IPS DF 6.9 (cell line): ENCODE measurements around the gene TUNAR.
A peak's percentile ranks its signal among the peaks of the same experiment; 100 is the strongest.

ENCODE experiments used
- DNase-seq: peaks from one replicate; pipeline ENCODE4 v3.0.0-alpha.2; 2013; ENCODE audit warnings: low read depth, low spot score
- H3K27ac ChIP-seq: one replicate; pipeline ENCODE4 v1.5.1; 2013; ENCODE audit warnings: low read length, control low read depth
- H3K27me3 ChIP-seq: 2 replicates; pipeline ENCODE4 v1.6.1; 2013; ENCODE audit warnings: mild to moderate bottlenecking, low read length; ENCODE audit not compliant: control insufficient read depth, insufficient read depth
- H3K36me3 ChIP-seq: 2 replicates; pipeline ENCODE4 v1.6.1; 2013; ENCODE audit warnings: low read length; ENCODE audit not compliant: control insufficient read depth, insufficient read depth
- H3K4me1 ChIP-seq: 2 replicates; pipeline ENCODE4 v1.6.1; 2013; ENCODE audit warnings: low read length; ENCODE audit not compliant: control insufficient read depth, insufficient read depth
- H3K4me3 ChIP-seq: 2 replicates; pipeline ENCODE4 v1.5.1; 2013; ENCODE audit warnings: mild to moderate bottlenecking, low read length
- H3K9me3 ChIP-seq: 2 replicates; pipeline ENCODE4 v1.6.1; 2013; ENCODE audit warnings: low read length, inconsistent platforms; ENCODE audit not compliant: control insufficient read depth, insufficient read depth
- WGBS: extraction: QIAGEN DNeasy Blood & Tissue Kit; methylation state at CpG from one replicate; pipeline ENCODE4 v1.1.7; 2013; ENCODE audit warnings: mixed read lengths, missing lambda C conversion rate; ENCODE audit not compliant: insufficient read length, insufficient coverage; 5-methylcytosine and 5-hydroxymethylcytosine counted together

Gene TUNAR

DNA sequence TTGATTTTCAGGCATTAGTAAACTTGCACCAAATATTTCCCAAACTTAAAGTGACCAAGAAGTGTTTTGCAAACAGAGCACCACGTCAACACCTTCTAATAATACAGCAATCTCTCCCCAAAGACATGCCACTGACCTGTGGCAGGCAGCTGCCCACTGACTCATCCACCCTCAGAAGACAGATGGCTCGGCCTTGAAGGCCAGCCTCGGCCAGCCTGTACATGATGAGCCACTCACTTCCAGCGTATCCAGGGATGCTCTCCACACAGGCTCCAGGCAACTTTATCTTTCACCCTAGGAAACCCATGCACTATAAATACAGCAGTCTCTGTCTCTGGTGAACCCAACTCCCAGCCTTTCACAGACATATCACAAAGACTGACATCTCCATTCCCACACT lies 62.7 kb downstream of the TUNAR start:
- Histone ChIP-seq H3K27me3 (no peaks in the 10 kb centered on the region), H3K4me1 (peaks cover 4% of the 10 kb centered on the region; the same call in 1 of the 2 replicates), H3K9me3 (peaks cover 4% of the 10 kb centered on the region), H3K4me3 (no peak overlapping the region), H3K36me3 (no peaks in the 10 kb centered on the region), H3K27ac (no peak overlapping the region)
- no CpG with 5 or more reads among the region's 4 CpGs for WGBS
- no peak for DNase-seq

DNA sequence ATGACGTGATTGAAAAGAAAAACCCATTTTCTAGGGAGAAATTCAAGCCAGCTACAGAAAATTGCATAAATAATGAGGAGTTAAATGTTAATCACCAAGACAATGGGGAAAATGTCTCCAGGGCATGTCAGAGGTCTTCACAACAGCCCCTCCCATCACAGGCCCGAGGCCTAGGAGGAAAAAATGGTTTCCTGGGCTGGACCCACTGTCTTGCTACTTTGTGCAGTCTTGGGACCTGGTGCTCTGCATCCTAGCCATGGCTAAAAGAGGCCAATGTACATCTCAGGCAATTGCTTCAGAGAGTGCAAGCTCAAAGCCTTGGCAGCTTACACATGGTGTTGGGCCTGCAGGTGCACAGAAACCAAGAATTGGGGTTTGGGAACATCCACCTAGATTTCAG lies 65.3 kb downstream of the TUNAR start:
- H3K36me3 ChIP-seq, result no peaks in the 10 kb centered on the region
- no peak overlapping the region for H3K4me3 ChIP-seq
- H3K27ac ChIP-seq, result no peak overlapping the region
- peaks cover 4% of the 10 kb centered on the region for H3K9me3 ChIP-seq
- no peaks in the 10 kb centered on the region for H3K27me3 ChIP-seq
- no CpG with 5 or more reads among the region's 2 CpGs for WGBS
- no peak for DNase-seq
- H3K4me1 ChIP-seq, result peaks cover 5% of the 10 kb centered on the region; the same call in 1 of the 2 replicates

DNA sequence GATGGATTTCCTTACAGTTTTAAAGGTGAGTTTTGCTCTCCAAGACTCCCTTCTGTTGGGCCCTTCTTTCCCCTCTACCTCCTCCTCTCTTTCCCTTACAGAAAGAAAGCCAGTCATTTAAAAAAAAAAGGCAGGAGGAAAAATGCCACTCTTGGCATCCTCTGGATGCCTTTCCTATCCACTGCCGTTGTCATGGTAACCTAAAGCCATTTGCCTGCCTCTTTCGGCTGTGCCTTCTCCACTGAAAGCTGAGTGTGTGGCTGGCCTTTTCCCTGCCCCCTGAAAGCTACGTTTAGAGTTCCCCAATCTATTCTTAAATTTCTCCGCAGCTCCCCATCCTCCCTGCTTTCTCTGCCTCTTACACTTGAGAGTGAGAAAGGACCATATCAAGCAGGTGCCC lies 67.1 kb downstream of the TUNAR start:
- no peaks in the 10 kb centered on the region for H3K36me3 ChIP-seq
- H3K27me3 ChIP-seq, result no peaks in the 10 kb centered on the region
- H3K27ac ChIP-seq, result no peak overlapping the region
- no CpG with 5 or more reads among the region's 4 CpGs for WGBS
- no peak for DNase-seq
- H3K4me3 ChIP-seq, result no peak overlapping the region
- H3K9me3 ChIP-seq, result peaks cover 4% of the 10 kb centered on the region
- peaks cover 6% of the 10 kb centered on the region; the same call in 1 of the 2 replicates for H3K4me1 ChIP-seq

DNA sequence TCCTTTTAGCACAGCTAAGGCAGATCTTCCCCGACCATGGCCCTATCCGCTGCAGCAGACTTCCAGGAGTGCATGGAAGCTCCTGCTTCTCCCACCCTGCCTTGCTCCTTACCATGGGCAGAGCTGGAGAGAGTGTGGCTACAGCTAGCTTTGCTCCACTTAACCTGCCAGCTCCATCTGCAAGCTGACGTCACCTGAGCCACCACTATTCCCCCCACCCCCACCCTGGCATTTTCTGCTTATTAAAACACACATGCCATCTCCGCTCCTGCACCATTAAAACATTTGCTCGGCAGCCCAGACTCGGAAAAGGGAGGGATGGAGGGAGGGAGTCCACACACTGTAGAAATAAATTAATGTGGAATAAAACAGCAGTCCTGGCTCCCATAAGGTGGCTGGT lies 67.8 kb downstream of the TUNAR start:
- Histone ChIP-seq H3K27me3 (no peaks in the 10 kb centered on the region), H3K4me1 (peaks cover 6% of the 10 kb centered on the region; the same call in 1 of the 2 replicates), H3K9me3 (peaks cover 4% of the 10 kb centered on the region), H3K4me3 (no peak overlapping the region), H3K27ac (no peak overlapping the region), H3K36me3 (no peaks in the 10 kb centered on the region)
- DNase-seq, result no peak
- no CpG with 5 or more reads among the region's 6 CpGs for WGBS

DNA sequence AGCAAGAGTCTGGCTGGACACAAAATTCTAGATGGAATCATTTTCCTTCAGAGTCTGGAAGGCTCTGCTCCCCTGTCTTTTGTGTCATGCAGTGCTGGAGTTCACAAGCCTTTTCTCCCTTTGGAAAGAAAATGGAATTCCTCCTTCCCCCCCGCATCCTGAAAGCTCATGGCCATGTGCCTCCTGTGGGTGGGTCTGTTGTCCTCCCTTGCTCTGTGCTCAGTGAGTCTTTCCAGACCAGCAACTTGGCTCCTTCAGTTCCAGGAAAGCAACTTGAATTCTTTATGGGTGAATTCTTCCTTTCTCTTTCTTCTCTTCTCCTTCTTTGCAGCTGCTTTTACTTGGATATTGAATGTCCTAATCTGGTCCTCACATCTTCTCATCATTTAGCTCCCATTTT lies 70.2 kb downstream of the TUNAR start:
- no CpG with 5 or more reads among the region's 1 CpG for WGBS
- no peak for DNase-seq
- H3K27me3 ChIP-seq, result no peaks in the 10 kb centered on the region
- no peaks in the 10 kb centered on the region for H3K36me3 ChIP-seq
- H3K4me1 ChIP-seq, result peaks cover 6% of the 10 kb centered on the region; the same call in 1 of the 2 replicates
- H3K9me3 ChIP-seq, result peaks cover 4% of the 10 kb centered on the region
- no peak overlapping the region for H3K4me3 ChIP-seq
- no peak overlapping the region for H3K27ac ChIP-seq

DNA sequence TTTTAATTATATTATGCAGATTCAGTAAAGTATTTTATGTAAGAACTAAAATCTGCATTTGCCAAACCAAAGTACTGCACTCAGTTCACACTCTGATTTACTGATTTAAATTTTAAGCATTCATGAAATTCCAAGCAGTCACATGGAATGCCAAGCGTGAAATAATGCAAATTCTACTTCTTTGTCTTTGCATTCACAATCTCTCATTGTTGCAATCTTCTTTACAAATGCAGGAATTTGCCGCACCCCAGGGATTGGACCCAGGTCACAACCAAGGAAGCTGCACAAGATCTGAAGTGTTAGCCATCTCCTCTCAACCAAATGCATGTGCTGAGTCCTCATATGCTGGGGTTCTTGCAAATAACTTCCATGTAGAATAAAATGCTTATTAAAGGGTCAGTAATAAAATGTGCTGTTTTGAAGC lies 71.9 kb downstream of the TUNAR start:
- Histone ChIP-seq H3K27me3 (no peaks in the 10 kb centered on the region), H3K4me3 (no peak overlapping the region), H3K36me3 (no peaks in the 10 kb centered on the region), H3K4me1 (peaks cover 4% of the 10 kb centered on the region; the same call in 1 of the 2 replicates), H3K27ac (no peak overlapping the region), H3K9me3 (no peaks in the 10 kb centered on the region)
- WGBS, result no CpG with 5 or more reads among the region's 2 CpGs
- DNase-seq, result peak; percentile 88

DNA sequence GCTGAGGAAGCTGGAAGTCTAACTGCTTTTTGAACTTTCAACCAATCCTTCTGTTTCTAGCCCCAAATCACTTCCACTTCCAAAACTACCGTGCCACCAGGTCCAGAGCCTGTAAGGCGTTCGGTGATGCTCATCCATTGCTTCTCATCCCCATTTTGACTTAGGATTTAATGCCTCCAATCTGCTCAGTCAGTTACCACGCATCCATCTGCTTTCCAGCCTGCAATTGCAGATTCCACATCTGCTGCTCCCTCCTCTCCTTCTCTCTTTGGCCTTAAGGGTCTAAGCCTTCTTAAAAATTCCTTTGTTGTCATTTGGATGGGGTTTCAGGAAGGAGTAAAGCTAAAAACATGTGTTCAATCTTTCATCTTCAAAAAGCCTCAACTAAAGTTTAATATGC lies 74.7 kb downstream of the TUNAR start:
- H3K9me3 ChIP-seq, result no peaks in the 10 kb centered on the region
- no peak overlapping the region for H3K4me3 ChIP-seq
- no peaks in the 10 kb centered on the region for H3K27me3 ChIP-seq
- no peak for DNase-seq
- WGBS, result no CpG with 5 or more reads among the region's 4 CpGs
- peaks cover 1% of the 10 kb centered on the region; the same call in 1 of the 2 replicates for H3K4me1 ChIP-seq
- H3K27ac ChIP-seq, result no peak overlapping the region
- H3K36me3 ChIP-seq, result no peaks in the 10 kb centered on the region

DNA sequence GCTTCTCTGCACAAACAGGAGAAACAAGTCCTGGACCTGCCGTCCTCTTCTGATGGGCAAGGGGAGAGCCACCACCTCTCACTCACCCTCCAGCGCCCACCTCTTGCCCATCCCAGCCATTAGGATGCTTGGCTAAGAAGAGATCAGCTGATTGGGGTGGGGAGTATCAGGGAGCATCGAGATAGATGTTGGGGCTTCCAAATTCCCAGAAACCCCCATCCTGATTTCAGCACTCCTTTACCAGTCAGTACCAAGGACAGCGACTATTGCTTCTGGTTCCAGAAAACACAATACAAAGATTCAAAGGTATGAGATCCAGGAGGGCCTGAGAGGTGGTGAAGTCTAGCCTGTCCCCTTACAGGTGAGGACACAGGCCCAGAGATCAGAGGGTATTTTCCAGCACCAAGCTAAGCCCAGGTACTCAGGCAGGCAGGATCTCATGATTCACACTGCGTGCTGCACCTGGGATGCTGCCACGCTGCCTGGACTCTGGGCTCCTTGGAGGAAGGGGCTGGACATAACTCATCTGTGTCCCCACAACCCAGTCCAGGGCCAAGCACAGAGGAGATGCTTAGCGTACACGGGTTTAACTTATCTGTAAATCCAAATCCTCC lies 76.6 kb downstream of the TUNAR start:
- Histone ChIP-seq H3K36me3 (no peaks in the 10 kb centered on the region), H3K27ac (no peak overlapping the region), H3K4me3 (no peak overlapping the region), H3K27me3 (no peaks in the 10 kb centered on the region), H3K9me3 (no peaks in the 10 kb centered on the region), H3K4me1 (no peaks in the 10 kb centered on the region)
- DNase-seq, result no peak
- no CpG with 5 or more reads among the region's 8 CpGs for WGBS

DNA sequence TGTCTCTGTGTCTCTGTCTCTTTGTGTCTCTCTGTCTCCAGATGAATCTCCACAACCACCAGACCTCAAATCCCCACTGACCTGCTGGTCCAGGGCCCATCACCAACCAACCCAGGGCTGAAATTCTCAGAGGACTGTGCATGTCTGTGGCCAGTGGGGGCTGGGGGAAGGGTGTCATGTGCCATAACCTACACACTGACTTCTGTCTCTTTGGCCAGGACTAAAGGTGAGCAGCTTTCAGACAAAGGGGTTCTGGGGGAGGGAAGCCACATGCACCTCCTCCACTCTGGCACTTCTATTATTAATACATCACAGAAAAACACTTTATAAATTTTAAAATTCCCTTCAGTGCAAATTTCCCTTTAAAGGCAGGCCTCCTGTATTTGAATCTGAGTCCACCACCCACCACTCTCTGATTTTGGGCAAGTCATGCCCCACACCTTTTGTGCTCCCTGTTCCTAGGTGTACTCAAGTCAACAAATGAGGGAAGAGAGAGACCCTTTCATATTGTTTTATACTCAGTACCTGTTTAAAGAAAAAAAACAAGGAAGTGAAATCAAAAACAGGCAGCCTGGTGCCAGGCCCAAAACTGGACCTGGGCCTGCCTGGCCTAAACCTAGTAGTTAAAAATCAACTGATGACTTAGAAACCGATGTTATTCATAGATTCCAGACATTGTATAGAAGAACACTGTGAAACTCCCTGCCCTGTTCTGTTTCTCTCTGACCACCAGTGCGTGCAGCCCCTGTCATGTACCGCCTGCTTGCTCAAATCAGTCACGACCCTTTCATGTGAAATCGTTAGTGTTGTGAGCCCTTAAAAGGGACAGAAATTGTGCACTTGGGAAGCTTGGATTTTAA lies 80.2 kb downstream of the TUNAR start:
- Histone ChIP-seq H3K36me3 (no peaks in the 10 kb centered on the region), H3K27me3 (no peaks in the 10 kb centered on the region), H3K4me1 (no peaks in the 10 kb centered on the region), H3K27ac (no peak overlapping the region), H3K4me3 (no peak overlapping the region), H3K9me3 (no peaks in the 10 kb centered on the region)
- no peak for DNase-seq
- WGBS, result no CpG with 5 or more reads among the region's 5 CpGs

DNA sequence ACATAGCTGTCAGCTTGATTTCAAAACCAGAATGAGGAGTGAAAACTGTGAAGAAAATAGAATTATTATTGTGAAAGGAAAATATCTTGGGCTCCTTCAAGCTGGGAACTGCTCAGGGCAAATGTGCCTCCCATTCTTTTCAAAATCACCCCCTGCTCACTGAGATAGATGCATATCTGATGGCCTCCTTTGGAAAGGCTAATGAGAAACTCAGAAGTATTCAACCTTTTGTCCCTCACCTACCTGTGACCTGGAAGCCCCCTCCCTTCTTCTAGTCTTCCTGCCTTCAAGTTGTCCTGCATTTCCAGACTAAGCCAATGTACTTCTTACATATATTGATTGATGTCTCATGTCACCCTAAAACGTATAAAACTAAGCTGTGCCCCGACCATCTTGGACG lies 81.5 kb downstream of the TUNAR start:
- Histone ChIP-seq H3K36me3 (no peaks in the 10 kb centered on the region), H3K4me1 (peaks cover 2% of the 10 kb centered on the region; the same call in 1 of the 2 replicates)
- no peak for DNase-seq

More for the DNA sequence above, 81.5 kb downstream of the TUNAR start:
- Histone ChIP-seq H3K4me3 (no peak overlapping the region), H3K9me3 (no peaks in the 10 kb centered on the region), H3K27ac (no peak overlapping the region), H3K27me3 (no peaks in the 10 kb centered on the region)
- no CpG with 5 or more reads among the region's 3 CpGs for WGBS
